GM18505 (cell line): ENCODE measurements around the gene PRR13.
"Not testable (repeated sequence)": the region's sequence is repeated elsewhere in the genome, so short reads cannot be mapped to it uniquely, and the experiment has no call there.

Experiments used
- ATAC-seq: cut with Tn5 transposase; IDR thresholded peaks from one replicate; pipeline ENCODE4 v1.9.1; 2021; ENCODE audit not compliant: unreplicated experiment
- POLR2A ChIP-seq: IDR thresholded peaks from 4 replicates; pipeline ENCODE4 v1.6.1; 2011; ENCODE audit warnings: borderline replicate concordance; ENCODE audit not compliant: insufficient read depth, insufficient read length; ENCODE audit errors: extremely low read depth

Gene PRR13

GRCh38 chr12:53441040-53441833 lies at the start of gene PRR13:
TSS of gene PRR13 (plus strand) at chr12:53441734. CDS start at chr12:53442715, 981 bp downstream.
- TF ChIP-seq POLR2A: peak; percentile 99
- ATAC-seq: peak; percentile 97

- ATAC-seq: no peak
Measured at GRCh38 chr12:53399896-53400295, 41.6 kb upstream of the PRR13 start.

GRCh38 chr12:53402351-53402750 lies 39.2 kb upstream of the PRR13 start:
- ATAC-seq: not testable (repeated sequence)

More at GRCh38 chr12:53399896-53400295, 41.6 kb upstream of the PRR13 start:
- TF ChIP-seq POLR2A: no peak

GRCh38 chr12:53402871-53403270 lies 38.7 kb upstream of the PRR13 start:
- ATAC-seq: no peak
- no peak for TF ChIP-seq POLR2A

- no peak for TF ChIP-seq POLR2A
- no peak for ATAC-seq
Measured at GRCh38 chr12:53410951-53411350, 30.6 kb upstream of the PRR13 start.

- no peak for TF ChIP-seq POLR2A
Measured at GRCh38 chr12:53413485-53414204, 27.9 kb upstream of the PRR13 start.

GRCh38 chr12:53414756-53415417 lies 26.6 kb upstream of the PRR13 start:
- no peak for TF ChIP-seq POLR2A
- ATAC-seq: no peak

More at GRCh38 chr12:53413485-53414204, 27.9 kb upstream of the PRR13 start:
- no peak for ATAC-seq

- not testable (repeated sequence) for ATAC-seq
Measured at GRCh38 chr12:53415752-53416389, 25.7 kb upstream of the PRR13 start.

GRCh38 chr12:53417291-53417816 lies 24.2 kb upstream of the PRR13 start:
- ATAC-seq: not testable (repeated sequence)

- ATAC-seq: no peak
- TF ChIP-seq POLR2A: no peak
Measured at GRCh38 chr12:53418221-53418620, 23.3 kb upstream of the PRR13 start.

- no peak for ATAC-seq
- no peak for TF ChIP-seq POLR2A
Measured at GRCh38 chr12:53419756-53420155, 21.8 kb upstream of the PRR13 start.

- not testable (repeated sequence) for ATAC-seq
Measured at GRCh38 chr12:53422247-53422646, 19.3 kb upstream of the PRR13 start.

- TF ChIP-seq POLR2A: no peak
- ATAC-seq: no peak
Measured at GRCh38 chr12:53423597-53423996, 17.9 kb upstream of the PRR13 start, which contains the start of gene AMHR2. TSS of gene AMHR2 (plus strand) at chr12:53423855. CDS start at chr12:53423935, 80 bp downstream.
